Small intestine (tissue), 7 donors: ENCODE results near the gene KCNIP1. TPM values are rescaled to one million over a fixed set of nuclear protein-coding genes. Genes with fewer than 3 reads are reported as not detected.
A peak's percentile ranks its signal among the peaks of the same experiment; 100 is the strongest.

ENCODE experiments used
- DNase-seq, 2 donors: peaks; one replicate each; pipeline versions ENCODE4 v3.0.0 to v3.0.0-alpha.2; 2013
- FAIRE-seq: peaks from 2 replicates; lab custom pipeline; 2012; peaks lifted over from hg19 to GRCh38; lab: Jason Lieb, UNC
- H3K27ac ChIP-seq, 3 donors: one replicate each; pipeline ENCODE4 v1.5.1; 2013; ENCODE audit warnings: low read length in 2 of 3, mild to moderate bottlenecking in 2 of 3, control low read depth in 1 of 3, inconsistent platforms in 1 of 3, low read depth in 1 of 3, moderate library complexity in 1 of 3
- H3K27me3 ChIP-seq, 3 donors: one replicate each; pipeline ENCODE4 v1.6.1; 2013; ENCODE audit warnings: low read length in 3 of 3, inconsistent platforms in 1 of 3; ENCODE audit not compliant: control insufficient read depth in 3 of 3, insufficient read depth in 3 of 3
- H3K36me3 ChIP-seq, 3 donors: one replicate each; pipeline ENCODE4 v1.6.1; 2013; ENCODE audit warnings: low read length in 3 of 3, inconsistent platforms in 1 of 3, low read depth in 1 of 3, mild to moderate bottlenecking in 1 of 3, moderate library complexity in 1 of 3; ENCODE audit not compliant: control insufficient read depth in 3 of 3, insufficient read depth in 2 of 3
- H3K4me1 ChIP-seq, 3 donors: one replicate each; pipeline ENCODE4 v1.6.1; 2013; ENCODE audit warnings: low read length in 2 of 3, inconsistent platforms in 1 of 3, low read depth in 1 of 3, mild to moderate bottlenecking in 1 of 3, moderate library complexity in 1 of 3; ENCODE audit not compliant: control insufficient read depth in 3 of 3, insufficient read depth in 2 of 3
- H3K4me3 ChIP-seq, 3 donors: one replicate each; pipeline ENCODE4 v1.5.1; 2013; ENCODE audit warnings: low read length in 3 of 3, control low read depth in 1 of 3, inconsistent platforms in 1 of 3, low read depth in 1 of 3, mild to moderate bottlenecking in 1 of 3, moderate library complexity in 1 of 3
- H3K9me3 ChIP-seq, 2 donors: one replicate each; pipeline ENCODE4 v1.6.1; 2013; ENCODE audit warnings: low read depth in 1 of 2, low read length in 1 of 2; ENCODE audit not compliant: control insufficient read depth in 2 of 2, insufficient read depth in 1 of 2
- WGBS, 3 donors: extraction: QIAGEN DNeasy Blood & Tissue Kit; methylation state at CpG; one replicate each; pipeline ENCODE4 v1.1.7; 2013; 5-methylcytosine and 5-hydroxymethylcytosine counted together
- polyA plus RNA-seq, 4 donors: library from polyadenylated mRNA; stranded (reverse) in 3 of 4; unstranded in 1 of 4; fragments of 200-250 nt in 3 of 4; fragments of 120-200 nt in 1 of 4; gene quantifications; one replicate each; pipeline versions ENCODE4 v1.2.1 to v1.2.3, GENCODE V29; 2013
- donor health status: healthy with polysubstance abuse.
- donor health status: control.
- donor health status: control.
- donor health status: Bipolar disorder and iron deficiency.
- donor health status: healthy.

Gene KCNIP1
- polyA plus RNA-seq, 4 donors: 0.21 to 1.0 TPM; not detected in 2

- FAIRE-seq (no peak), DNase-seq (peak; percentile 58 to 60)
- H3K36me3 ChIP-seq: no peaks in the 10 kb centered on the region
- peaks cover 0 to 8% (median 0%) of the 10 kb centered on the region in 3 donors for H3K4me1 ChIP-seq
- no peak overlapping the region for H3K4me3 ChIP-seq
- H3K27ac ChIP-seq: no peak overlapping the region
- H3K9me3 ChIP-seq: no peaks in the 10 kb centered on the region
- peaks cover 0 to 5% (median 3%) of the 10 kb centered on the region in 3 donors for H3K27me3 ChIP-seq
- 35 to 41% (median 38%) methylated on average over 15 of the region's 15 CpGs for WGBS, 3 donors
Observed at GRCh38 chr5:170638454-170639220, 134.8 kb downstream of the KCNIP1 start.

DNA sequence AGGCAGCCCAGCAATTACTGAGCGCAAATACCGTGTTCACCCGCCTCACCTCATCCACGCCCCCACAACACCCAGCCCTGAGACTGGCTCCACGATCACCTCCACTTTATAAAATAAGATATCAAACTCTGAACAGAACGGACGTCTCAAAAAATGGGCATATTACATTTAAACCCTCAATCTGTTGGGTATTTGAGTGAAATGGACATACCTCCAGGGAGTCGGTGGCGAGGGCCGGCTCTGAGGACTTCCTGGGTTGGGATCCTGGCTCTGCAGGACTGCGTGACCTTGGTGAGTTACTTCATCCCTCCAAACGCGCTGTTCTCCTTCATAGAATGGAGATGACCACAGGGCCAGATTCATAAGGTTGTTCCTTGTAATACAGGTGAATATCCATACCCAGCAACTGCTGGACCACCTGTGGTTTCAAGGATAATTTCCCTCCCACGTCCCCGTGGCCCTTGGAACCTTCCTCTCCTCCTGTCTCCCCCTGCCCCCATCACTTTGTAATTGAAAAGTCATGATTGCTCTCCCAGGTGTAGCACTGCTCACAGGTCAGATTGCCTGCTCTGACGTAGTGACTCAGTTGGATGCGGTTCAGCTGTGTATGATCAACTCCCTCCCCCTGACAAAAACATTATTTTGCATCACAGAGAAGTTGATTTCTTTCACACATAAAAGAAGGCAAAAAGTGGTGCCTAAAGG lies 135.6 kb downstream of the KCNIP1 start:
- H3K27ac ChIP-seq: no peak overlapping the region
- H3K9me3 ChIP-seq: no peaks in the 10 kb centered on the region
- DNase-seq (no peak), FAIRE-seq (no peak)
- no peak overlapping the region for H3K4me3 ChIP-seq
- H3K27me3 ChIP-seq: peaks cover 0 to 7% (median 3%) of the 10 kb centered on the region in 3 donors
- 86 to 90% (median 88%) methylated on average over 17 of the region's 17 CpGs for WGBS, 3 donors
- H3K36me3 ChIP-seq: no peaks in the 10 kb centered on the region
- peaks cover 0 to under 1% (median 0%) of the 10 kb centered on the region in 3 donors for H3K4me1 ChIP-seq

GRCh38 chr5:170640731-170641588 lies 137.1 kb downstream of the KCNIP1 start:
- no peaks in the 10 kb centered on the region for H3K4me1 ChIP-seq
- no peak overlapping the region for H3K27ac ChIP-seq
- 73 to 82% (median 75%) methylated on average over 13 of the region's 13 CpGs for WGBS, 3 donors
- H3K27me3 ChIP-seq: peaks cover 0 to 7% (median 3%) of the 10 kb centered on the region in 3 donors
- no peak overlapping the region for H3K4me3 ChIP-seq
- H3K9me3 ChIP-seq: no peaks in the 10 kb centered on the region
- DNase-seq (no peak), FAIRE-seq (no peak)
- no peaks in the 10 kb centered on the region for H3K36me3 ChIP-seq

GRCh38 chr5:170641589-170642031 lies 137.8 kb downstream of the KCNIP1 start:
- Histone ChIP-seq H3K4me3 (no peak overlapping the region), H3K36me3 (no peaks in the 10 kb centered on the region), H3K9me3 (no peaks in the 10 kb centered on the region), H3K4me1 (no peaks in the 10 kb centered on the region), H3K27ac (no peak overlapping the region), H3K27me3 (peaks cover 0 to 7% (median 3%) of the 10 kb centered on the region in 3 donors)
- DNase-seq: no peak
- FAIRE-seq: no peak
- 82 to 88% (median 87%) methylated on average over 14 to 15 of the region's 15 CpGs for WGBS, 3 donors

- no peaks in the 10 kb centered on the region for H3K36me3 ChIP-seq
- 85 to 88% (median 87%) methylated on average over 18 of the region's 18 CpGs for WGBS, 3 donors
- H3K9me3 ChIP-seq: no peaks in the 10 kb centered on the region
- FAIRE-seq: no peak
- no peaks in the 10 kb centered on the region for H3K4me1 ChIP-seq
- H3K4me3 ChIP-seq: no peak overlapping the region
- peaks cover 0 to 7% (median 3%) of the 10 kb centered on the region in 3 donors for H3K27me3 ChIP-seq
- no peak overlapping the region for H3K27ac ChIP-seq
- DNase-seq: no peak
Observed at GRCh38 chr5:170642066-170642735, 138.4 kb downstream of the KCNIP1 start.

GRCh38 chr5:170642776-170643436 lies 139.1 kb downstream of the KCNIP1 start:
- H3K4me1 ChIP-seq: no peaks in the 10 kb centered on the region
- no peak overlapping the region for H3K4me3 ChIP-seq
- no peaks in the 10 kb centered on the region for H3K36me3 ChIP-seq
- H3K27ac ChIP-seq: no peak overlapping the region
- 40 to 57% (median 50%) methylated on average over 3 of the region's 3 CpGs for WGBS, 3 donors
- DNase-seq: no peak
- peaks cover 0 to 7% (median 3%) of the 10 kb centered on the region in 3 donors for H3K27me3 ChIP-seq
- FAIRE-seq: no peak
- H3K9me3 ChIP-seq: no peaks in the 10 kb centered on the region

DNA sequence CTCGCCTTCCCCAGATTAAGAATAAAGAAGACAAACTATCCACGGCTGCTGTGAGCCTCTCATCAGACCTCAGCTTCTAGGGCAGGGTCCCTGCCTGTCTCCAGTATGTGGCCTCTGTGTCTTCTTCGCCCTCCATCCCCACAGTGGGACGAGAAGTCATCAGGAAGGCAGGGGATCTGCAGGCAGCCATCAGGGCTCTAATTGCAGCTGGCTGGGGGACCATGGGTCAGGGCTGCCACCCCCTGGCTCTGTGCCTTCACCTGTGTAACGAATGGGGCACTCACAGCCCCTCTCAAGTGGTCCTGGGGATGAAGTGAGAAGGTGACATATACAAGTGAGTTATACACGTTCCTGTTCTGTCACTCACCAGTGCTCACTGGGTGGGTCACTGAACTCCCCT lies 139.8 kb downstream of the KCNIP1 start:
- no peak for DNase-seq
- H3K4me1 ChIP-seq: no peaks in the 10 kb centered on the region
- H3K27ac ChIP-seq: no peak overlapping the region
- FAIRE-seq: no peak
- H3K27me3 ChIP-seq: peaks cover 0 to 7% (median 3%) of the 10 kb centered on the region in 3 donors
- no peak overlapping the region for H3K4me3 ChIP-seq
- H3K36me3 ChIP-seq: no peaks in the 10 kb centered on the region
- WGBS, 3 donors: 61 to 66% (median 66%) methylated on average over 6 of the region's 6 CpGs
- no peaks in the 10 kb centered on the region for H3K9me3 ChIP-seq
